SK-N-SH (cell line): ENCODE results near the gene CDH3. TPM values are rescaled to one million over a fixed set of nuclear protein-coding genes. Genes with fewer than 3 reads are reported as not detected.

Experiments used
- CTCF ChIA-PET: fragments of 300-600, 350-600 bp; formaldehyde crosslinking; extraction: SDS; loops from one replicate; lab custom pipeline; 2021; lab: Yijun Ruan, JAX
- POLR2A ChIA-PET: fragments of 350-600 bp; sonication (Branson Sonifier 250); formaldehyde crosslinking; extraction: SDS; loops from one replicate; lab custom pipeline; 2020; ENCODE audit warnings: antibody characterized with exemption, inconsistent platforms; lab: Yijun Ruan, JAX
- DNase-seq: peaks from one replicate; pipeline ENCODE4 v3.0.0; 2012
- H2AFZ ChIP-seq: fragments of 200-600 bp; sonication (generic); 2 replicates; pipeline ENCODE4 v1.8.1; 2016; ENCODE audit warnings: antibody characterized with exemption, mild to moderate bottlenecking, low read depth
- H3F3A ChIP-seq: fragments of 200-600 bp; sonication (generic); replicated peaks from 2 replicates; pipeline ENCODE3; 2016; ENCODE audit warnings: antibody characterized with exemption, mild to moderate bottlenecking; ENCODE audit not compliant: insufficient read depth
- H3K27ac ChIP-seq, 2 experiments: fragments of 200-500 bp in 1 of 2; fragments of 200-600 bp in 1 of 2; sonication (Bioruptor generic) in 1 of 2; sonication (generic), shearing (Covaris generic) in 1 of 2; 2 replicates each; pipeline versions ENCODE4 v1.5.1 to v1.6.1; 2014 to 2016; ENCODE audit warnings: low read depth in 2 of 2, inconsistent platforms in 1 of 2, low read length in 1 of 2, mild to moderate bottlenecking in 1 of 2, mixed read lengths in 1 of 2
- H3K27me3 ChIP-seq: fragments of 200-600 bp; sonication (generic), shearing (Covaris generic); 2 replicates; pipeline ENCODE4 v1.6.1; 2016; ENCODE audit warnings: mixed run types; ENCODE audit not compliant: insufficient read depth
- H3K36me3 ChIP-seq, 2 experiments: fragments of 200-500 bp in 1 of 2; fragments of 200-600 bp in 1 of 2; sonication (Bioruptor generic) in 1 of 2; sonication (generic) in 1 of 2; replicated peaks in 1 of 2; 2 replicates each; pipeline versions ENCODE3 to v1.5.1; 2014 to 2016; ENCODE audit warnings: low read length in 1 of 2, mild to moderate bottlenecking in 1 of 2; ENCODE audit not compliant: insufficient read depth in 2 of 2, control insufficient read depth in 1 of 2
- H3K4me1 ChIP-seq, 2 experiments: fragments of 200-500 bp in 1 of 2; fragments of 200-600 bp in 1 of 2; sonication (Bioruptor generic) in 1 of 2; sonication (generic), shearing (Covaris generic) in 1 of 2; 2 replicates each; pipeline versions ENCODE4 v1.5.1 to v1.6.1; 2014 to 2016; ENCODE audit warnings: low read depth in 1 of 2, low read length in 1 of 2, mixed run types in 1 of 2; ENCODE audit not compliant: insufficient read depth in 2 of 2, control insufficient read depth in 1 of 2
- H3K4me2 ChIP-seq: fragments of 200-600 bp; sonication (generic), shearing (Covaris generic); 2 replicates; pipeline ENCODE4 v1.6.1; 2017; ENCODE audit warnings: mixed run types
- H3K4me3 ChIP-seq, 2 experiments: fragments of 200-500 bp in 1 of 2; fragments of 200-600 bp in 1 of 2; sonication (Bioruptor generic) in 1 of 2; sonication (generic), shearing (Covaris generic) in 1 of 2; 2 replicates each; pipeline versions ENCODE4 v1.5.1 to v1.8.1; 2014 to 2016; ENCODE audit warnings: low read depth in 2 of 2, inconsistent platforms in 1 of 2, low read length in 1 of 2, mild to moderate bottlenecking in 1 of 2, mixed read lengths in 1 of 2, moderate library complexity in 1 of 2
- H3K79me2 ChIP-seq: fragments of 200-600 bp; sonication (generic); 2 replicates; pipeline ENCODE4 v1.8.1; 2017; ENCODE audit warnings: mild to moderate bottlenecking; ENCODE audit not compliant: insufficient read depth
- H3K9ac ChIP-seq: fragments of 200-600 bp; sonication (generic); 2 replicates; pipeline ENCODE4 v1.6.1; 2017; ENCODE audit warnings: mixed run types
- H3K9me2 ChIP-seq: fragments of 200-600 bp; sonication (generic); 2 replicates; pipeline ENCODE4 v1.6.1; 2017; ENCODE audit warnings: mixed run types
- H3K9me3 ChIP-seq: fragments of 200-600 bp; sonication (generic); 2 replicates; pipeline ENCODE4 v1.6.1; 2017; ENCODE audit warnings: mixed run types, mild to moderate bottlenecking, moderate library complexity
- H4K20me1 ChIP-seq: fragments of 200-600 bp; sonication (generic); 2 replicates; pipeline ENCODE4 v1.6.1; 2017; ENCODE audit warnings: mild to moderate bottlenecking, mixed run types; ENCODE audit not compliant: insufficient read depth
- EZH2phosphoT487 ChIP-seq: fragments of 200-600 bp; sonication (generic); IDR thresholded peaks from 2 replicates; pipeline ENCODE4 v1.6.1; 2017; ENCODE audit warnings: low read depth, mixed run types, mild to moderate bottlenecking, antibody characterized with exemption, moderate library complexity, borderline replicate concordance
- FOXJ3 ChIP-seq: sonication (generic); formaldehyde crosslinking; IDR thresholded peaks from 2 replicates; pipeline ENCODE4 v1.5.1; 2020; ENCODE audit warnings: mild to moderate bottlenecking, missing genetic modification reagents
- FOXM1 ChIP-seq: IDR thresholded peaks from 2 replicates; pipeline ENCODE4 v1.4.0; 2012; ENCODE audit warnings: low read depth, mild to moderate bottlenecking
- MXI1 ChIP-seq: IDR thresholded peaks from 2 replicates; pipeline ENCODE4 v1.6.1; 2012; ENCODE audit warnings: mild to moderate bottlenecking, low read depth, low read length, improper control_type of control experiment
- RFX5 ChIP-seq: IDR thresholded peaks from 2 replicates; pipeline ENCODE4 v1.6.1; 2012; ENCODE audit warnings: mild to moderate bottlenecking, improper control_type of control experiment, low read length
- SIN3A ChIP-seq: IDR thresholded peaks from 2 replicates; pipeline ENCODE4 v1.6.1; 2012; ENCODE audit warnings: low read depth, mild to moderate bottlenecking, low read length, moderate library complexity, borderline replicate concordance
- SMC3 ChIP-seq: IDR thresholded peaks from 2 replicates; pipeline ENCODE4 v1.6.1; 2012; ENCODE audit warnings: low read depth, low read length, improper control_type of control experiment
- TCF12 ChIP-seq: IDR thresholded peaks from 2 replicates; pipeline ENCODE4 v1.4.0; 2012
- TEAD4 ChIP-seq: IDR thresholded peaks from 2 replicates; pipeline ENCODE4 v1.4.0; 2012; ENCODE audit warnings: mild to moderate bottlenecking, borderline replicate concordance; ENCODE audit not compliant: insufficient read depth
- WGBS: methylation state at CpG from one replicate; pipeline ENCODE4 v1.1.6; 2017; ENCODE audit warnings: low lambda C conversion rate; 5-methylcytosine and 5-hydroxymethylcytosine counted together
- polyA plus RNA-seq, 3 experiments: library from polyadenylated mRNA; depleted of rRNA; stranded (reverse); fragments of >200 nt; gene quantifications; 2 replicates each; pipeline ENCODE4 v1.2.3, GENCODE V29; 2012
- TF ChIP-seq, protein P1 (sequence below): IDR thresholded peaks from 2 replicates; pipeline ENCODE4 v1.6.1; 2012; ENCODE audit warnings: mild to moderate bottlenecking, low read depth, low read length, moderate library complexity
- TF ChIP-seq, protein P2 (sequence below): fragments of 200-600 bp; sonication (generic); IDR thresholded peaks from 2 replicates; pipeline ENCODE4 v1.6.1; 2017; ENCODE audit warnings: antibody characterized with exemption, mild to moderate bottlenecking, moderate library complexity
- TF ChIP-seq, protein P3 (sequence below): IDR thresholded peaks from 2 replicates; pipeline ENCODE4 v1.4.0; 2012; ENCODE audit warnings: low read depth
- TF ChIP-seq, protein P4 (sequence below): IDR thresholded peaks from 2 replicates; pipeline ENCODE4 v1.4.0; 2012; ENCODE audit warnings: low read depth, borderline replicate concordance

CDH3 gene
- polyA plus RNA-seq, 1 of the 3 experiments (the other 2 are of a cell fraction), result not detected

DNA sequence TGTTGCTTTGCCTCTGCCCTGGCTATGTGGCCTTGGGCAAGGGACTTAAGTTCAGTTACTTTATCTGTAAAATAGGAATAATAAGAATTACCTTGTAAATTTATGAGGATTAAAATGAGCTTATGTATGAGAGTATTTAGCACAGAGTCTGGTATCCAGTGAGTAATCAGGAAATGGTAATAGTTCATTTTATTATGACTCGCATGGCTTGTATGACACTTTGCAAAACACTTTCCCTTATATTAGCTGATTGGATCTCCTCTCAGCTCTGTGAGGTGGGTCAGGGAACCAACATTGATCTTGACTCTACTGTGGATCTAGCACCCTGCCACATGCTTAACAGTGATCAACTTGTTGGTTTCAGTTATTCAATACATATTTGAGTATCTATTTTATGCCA, 8.3 kb upstream of the CDH3 start:
- TF ChIP-seq, protein P1, sequence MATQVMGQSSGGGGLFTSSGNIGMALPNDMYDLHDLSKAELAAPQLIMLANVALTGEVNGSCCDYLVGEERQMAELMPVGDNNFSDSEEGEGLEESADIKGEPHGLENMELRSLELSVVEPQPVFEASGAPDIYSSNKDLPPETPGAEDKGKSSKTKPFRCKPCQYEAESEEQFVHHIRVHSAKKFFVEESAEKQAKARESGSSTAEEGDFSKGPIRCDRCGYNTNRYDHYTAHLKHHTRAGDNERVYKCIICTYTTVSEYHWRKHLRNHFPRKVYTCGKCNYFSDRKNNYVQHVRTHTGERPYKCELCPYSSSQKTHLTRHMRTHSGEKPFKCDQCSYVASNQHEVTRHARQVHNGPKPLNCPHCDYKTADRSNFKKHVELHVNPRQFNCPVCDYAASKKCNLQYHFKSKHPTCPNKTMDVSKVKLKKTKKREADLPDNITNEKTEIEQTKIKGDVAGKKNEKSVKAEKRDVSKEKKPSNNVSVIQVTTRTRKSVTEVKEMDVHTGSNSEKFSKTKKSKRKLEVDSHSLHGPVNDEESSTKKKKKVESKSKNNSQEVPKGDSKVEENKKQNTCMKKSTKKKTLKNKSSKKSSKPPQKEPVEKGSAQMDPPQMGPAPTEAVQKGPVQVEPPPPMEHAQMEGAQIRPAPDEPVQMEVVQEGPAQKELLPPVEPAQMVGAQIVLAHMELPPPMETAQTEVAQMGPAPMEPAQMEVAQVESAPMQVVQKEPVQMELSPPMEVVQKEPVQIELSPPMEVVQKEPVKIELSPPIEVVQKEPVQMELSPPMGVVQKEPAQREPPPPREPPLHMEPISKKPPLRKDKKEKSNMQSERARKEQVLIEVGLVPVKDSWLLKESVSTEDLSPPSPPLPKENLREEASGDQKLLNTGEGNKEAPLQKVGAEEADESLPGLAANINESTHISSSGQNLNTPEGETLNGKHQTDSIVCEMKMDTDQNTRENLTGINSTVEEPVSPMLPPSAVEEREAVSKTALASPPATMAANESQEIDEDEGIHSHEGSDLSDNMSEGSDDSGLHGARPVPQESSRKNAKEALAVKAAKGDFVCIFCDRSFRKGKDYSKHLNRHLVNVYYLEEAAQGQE, result no peak
- no peak for TF ChIP-seq SIN3A
- TF ChIP-seq, protein P2, sequence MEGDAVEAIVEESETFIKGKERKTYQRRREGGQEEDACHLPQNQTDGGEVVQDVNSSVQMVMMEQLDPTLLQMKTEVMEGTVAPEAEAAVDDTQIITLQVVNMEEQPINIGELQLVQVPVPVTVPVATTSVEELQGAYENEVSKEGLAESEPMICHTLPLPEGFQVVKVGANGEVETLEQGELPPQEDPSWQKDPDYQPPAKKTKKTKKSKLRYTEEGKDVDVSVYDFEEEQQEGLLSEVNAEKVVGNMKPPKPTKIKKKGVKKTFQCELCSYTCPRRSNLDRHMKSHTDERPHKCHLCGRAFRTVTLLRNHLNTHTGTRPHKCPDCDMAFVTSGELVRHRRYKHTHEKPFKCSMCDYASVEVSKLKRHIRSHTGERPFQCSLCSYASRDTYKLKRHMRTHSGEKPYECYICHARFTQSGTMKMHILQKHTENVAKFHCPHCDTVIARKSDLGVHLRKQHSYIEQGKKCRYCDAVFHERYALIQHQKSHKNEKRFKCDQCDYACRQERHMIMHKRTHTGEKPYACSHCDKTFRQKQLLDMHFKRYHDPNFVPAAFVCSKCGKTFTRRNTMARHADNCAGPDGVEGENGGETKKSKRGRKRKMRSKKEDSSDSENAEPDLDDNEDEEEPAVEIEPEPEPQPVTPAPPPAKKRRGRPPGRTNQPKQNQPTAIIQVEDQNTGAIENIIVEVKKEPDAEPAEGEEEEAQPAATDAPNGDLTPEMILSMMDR, result no peak
- TF ChIP-seq FOXJ3 (CRISPR knock-in tag), result no peak
- TF ChIP-seq TEAD4, result no peak
- TF ChIP-seq, all 33 proteins: peak for 0
- H3K9me3 ChIP-seq, result no peaks in the 10 kb centered on the region
- 13% methylated on average over 1 of the region's 1 CpG for WGBS
- no peak for DNase-seq
- no peaks in the 10 kb centered on the region for H3K36me3 ChIP-seq
- no peaks in the 10 kb centered on the region for H3F3A ChIP-seq
- H3K4me3 ChIP-seq, result no peak overlapping the region
- no peak overlapping the region for H3K4me2 ChIP-seq
- H3K27me3 ChIP-seq, result no peaks in the 10 kb centered on the region
- no peaks in the 10 kb centered on the region for H3K9me2 ChIP-seq
- no peak overlapping the region for H3K27ac ChIP-seq
- no peaks in the 10 kb centered on the region for H4K20me1 ChIP-seq
- H3K4me1 ChIP-seq, result no peaks in the 10 kb centered on the region
- CTCF ChIA-PET, result interaction anchor here (1.3 kb wide), 1 partner anchor 108 kb away, joined by 4 read pairs; no protein-coding TSS in a partner anchor
- H3K79me2 ChIP-seq, result no peaks in the 10 kb centered on the region
- POLR2A ChIA-PET, result no interaction called here
- no peak overlapping the region for H2AFZ ChIP-seq
- no peak overlapping the region for H3K9ac ChIP-seq

DNA sequence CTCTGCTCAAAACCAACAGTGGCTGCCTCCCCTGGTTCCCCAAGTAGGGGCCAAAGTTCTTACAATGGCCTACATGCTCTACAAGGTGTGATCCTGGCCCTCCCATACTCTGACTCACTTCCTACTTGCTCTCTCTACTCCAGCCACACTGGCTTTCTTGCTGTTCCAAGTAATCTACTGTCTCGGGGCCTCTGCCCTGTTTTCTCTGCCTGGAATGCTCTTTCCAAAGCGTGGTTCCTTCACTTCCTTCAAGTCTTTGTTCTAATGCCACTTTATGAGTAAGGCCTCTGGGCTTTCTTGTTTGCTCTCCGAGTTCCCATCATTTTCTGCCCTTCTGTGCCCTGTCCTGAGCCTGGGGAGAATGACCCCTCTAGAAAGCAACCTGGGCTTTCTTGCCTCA, 4.1 kb upstream of the CDH3 start:
- Histone ChIP-seq H3F3A (no peaks in the 10 kb centered on the region), H3K27me3 (peaks cover 17% of the 10 kb centered on the region), H3K9ac (no peak overlapping the region), H3K4me2 (no peak overlapping the region), H4K20me1 (no peaks in the 10 kb centered on the region), H3K9me2 (no peaks in the 10 kb centered on the region), H3K79me2 (no peaks in the 10 kb centered on the region), H3K9me3 (no peaks in the 10 kb centered on the region), H2AFZ (no peak overlapping the region), H3K4me1 (peaks cover 0 to 10% of the 10 kb centered on the region in 2 experiments; a peak in 1 of 4 replicates), H3K4me3 (no peak overlapping the region), H3K27ac (no peak overlapping the region), H3K36me3 (no peaks in the 10 kb centered on the region)
- POLR2A ChIA-PET, result no interaction called here
- WGBS, result 39% methylated on average over 3 of the region's 3 CpGs
- CTCF ChIA-PET, result interaction anchor here (0.7 kb wide), 1 partner anchor 112 kb away, joined by 3 read pairs; no protein-coding TSS in a partner anchor
- no peak for DNase-seq
- TF ChIP-seq EZH2phosphoT487 (no peak), RFX5 (no peak), MXI1 (no peak), SMC3 (no peak), FOXM1 (no peak), TCF12 (no peak)
- TF ChIP-seq, protein P2, result no peak
- TF ChIP-seq, protein P3, sequence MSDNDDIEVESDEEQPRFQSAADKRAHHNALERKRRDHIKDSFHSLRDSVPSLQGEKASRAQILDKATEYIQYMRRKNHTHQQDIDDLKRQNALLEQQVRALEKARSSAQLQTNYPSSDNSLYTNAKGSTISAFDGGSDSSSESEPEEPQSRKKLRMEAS, result no peak
- TF ChIP-seq, protein P4, sequence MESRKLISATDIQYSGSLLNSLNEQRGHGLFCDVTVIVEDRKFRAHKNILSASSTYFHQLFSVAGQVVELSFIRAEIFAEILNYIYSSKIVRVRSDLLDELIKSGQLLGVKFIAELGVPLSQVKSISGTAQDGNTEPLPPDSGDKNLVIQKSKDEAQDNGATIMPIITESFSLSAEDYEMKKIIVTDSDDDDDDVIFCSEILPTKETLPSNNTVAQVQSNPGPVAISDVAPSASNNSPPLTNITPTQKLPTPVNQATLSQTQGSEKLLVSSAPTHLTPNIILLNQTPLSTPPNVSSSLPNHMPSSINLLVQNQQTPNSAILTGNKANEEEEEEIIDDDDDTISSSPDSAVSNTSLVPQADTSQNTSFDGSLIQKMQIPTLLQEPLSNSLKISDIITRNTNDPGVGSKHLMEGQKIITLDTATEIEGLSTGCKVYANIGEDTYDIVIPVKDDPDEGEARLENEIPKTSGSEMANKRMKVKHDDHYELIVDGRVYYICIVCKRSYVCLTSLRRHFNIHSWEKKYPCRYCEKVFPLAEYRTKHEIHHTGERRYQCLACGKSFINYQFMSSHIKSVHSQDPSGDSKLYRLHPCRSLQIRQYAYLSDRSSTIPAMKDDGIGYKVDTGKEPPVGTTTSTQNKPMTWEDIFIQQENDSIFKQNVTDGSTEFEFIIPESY, result no peak
